22Rv1 (cell line): Measurements from ENCODE around the gene A4GALT.

Experiments used
- H3K27ac ChIP-seq: fragments of 450-650 bp; 2 replicates; pipeline ENCODE4 v1.5.1; 2017
- CTCF ChIP-seq: fragments of 450-650 bp; IDR thresholded peaks from 2 replicates; pipeline ENCODE4 v1.5.1; 2017; ENCODE audit warnings: mild to moderate bottlenecking
- ZFX ChIP-seq: fragments of 450-650 bp; IDR thresholded peaks from 2 replicates; pipeline ENCODE4 v1.6.1; 2017; ENCODE audit warnings: antibody characterized with exemption, borderline replicate concordance

A4GALT gene

GRCh38 chr22:42699976-42700352 is 20.7 kb downstream of the A4GALT start:
- no peak overlapping the region for H3K27ac ChIP-seq
- no peak for TF ChIP-seq CTCF
- TF ChIP-seq ZFX = no peak

- TF ChIP-seq ZFX (no peak), CTCF (no peak)
- H3K27ac ChIP-seq = no peak overlapping the region
Observed at GRCh38 chr22:42699281-42699975, 21.2 kb downstream of the A4GALT start.

- no peak overlapping the region for H3K27ac ChIP-seq
- TF ChIP-seq CTCF (no peak), ZFX (no peak)
Observed at GRCh38 chr22:42697542-42698013, 23.1 kb downstream of the A4GALT start.

- H3K27ac ChIP-seq = no peak overlapping the region
- no peak for TF ChIP-seq CTCF
- no peak for TF ChIP-seq ZFX
Observed at GRCh38 chr22:42696331-42696967, 24.2 kb downstream of the A4GALT start.

GRCh38 chr22:42695294-42695693 is 25.4 kb downstream of the A4GALT start:
- no peak overlapping the region for H3K27ac ChIP-seq
- no peak for TF ChIP-seq ZFX
- TF ChIP-seq CTCF = no peak

GRCh38 chr22:42693763-42694683 is 26.6 kb downstream of the A4GALT start:
- TF ChIP-seq ZFX (no peak), CTCF (no peak)
- H3K27ac ChIP-seq = no peak overlapping the region
